Breast epithelium (tissue), 3 donors: ENCODE results near the gene IFITM10.
A peak's percentile ranks its signal among the peaks of the same experiment; 100 is the strongest.

Source experiments
- POLR2AphosphoS5 ChIP-seq, 3 donors: sonication (generic); formaldehyde crosslinking; IDR thresholded peaks; one replicate each; pipeline ENCODE4 v1.6.1; 2017; ENCODE audit warnings: antibody characterized with exemption in 3 of 3
- TF ChIP-seq, protein P1 (sequence below), 3 donors: fragments of 450-650 bp; IDR thresholded peaks; one replicate each; pipeline ENCODE4 v1.5.1; 2016 to 2017; ENCODE audit warnings: antibody characterized with exemption in 3 of 3, mild to moderate bottlenecking in 3 of 3, moderate library complexity in 3 of 3

DNA sequence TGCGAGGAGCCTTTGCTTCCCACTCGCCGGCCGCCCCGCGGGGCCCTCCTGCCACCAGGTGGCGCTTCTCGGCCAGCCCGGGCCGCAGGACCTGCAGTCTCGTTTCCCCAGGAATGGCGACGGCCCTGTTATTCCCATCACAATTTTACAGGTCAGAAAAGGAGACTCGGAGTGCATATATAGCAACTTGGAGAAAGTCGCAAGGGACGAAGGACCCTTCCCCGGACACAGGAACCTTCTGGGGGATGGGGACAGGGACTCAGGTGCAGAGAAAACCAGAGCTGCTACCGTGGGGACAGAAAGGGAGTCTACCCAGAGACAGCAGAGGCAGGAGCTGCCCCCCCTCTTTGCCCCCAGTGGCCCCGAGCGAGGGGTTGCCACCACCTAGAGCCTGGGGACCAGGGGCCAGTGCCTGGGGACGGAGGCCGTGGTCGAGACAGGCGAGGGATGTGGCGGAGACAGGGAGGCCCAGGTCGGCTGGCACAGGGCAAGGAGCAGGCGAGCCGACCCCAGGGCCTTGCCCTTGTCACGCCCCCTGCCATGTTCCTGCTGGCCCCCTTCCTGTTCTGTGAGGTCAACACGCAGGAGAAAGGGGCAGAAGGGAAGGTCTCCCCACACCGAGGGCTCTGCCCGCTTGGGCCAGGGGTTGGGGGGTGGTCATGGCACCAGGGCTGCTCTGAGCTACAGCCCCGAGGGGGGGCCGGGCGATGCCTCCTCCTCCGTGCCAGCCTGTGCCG, 56.9 kb downstream of the IFITM10 start:
- TF ChIP-seq, protein P1, sequence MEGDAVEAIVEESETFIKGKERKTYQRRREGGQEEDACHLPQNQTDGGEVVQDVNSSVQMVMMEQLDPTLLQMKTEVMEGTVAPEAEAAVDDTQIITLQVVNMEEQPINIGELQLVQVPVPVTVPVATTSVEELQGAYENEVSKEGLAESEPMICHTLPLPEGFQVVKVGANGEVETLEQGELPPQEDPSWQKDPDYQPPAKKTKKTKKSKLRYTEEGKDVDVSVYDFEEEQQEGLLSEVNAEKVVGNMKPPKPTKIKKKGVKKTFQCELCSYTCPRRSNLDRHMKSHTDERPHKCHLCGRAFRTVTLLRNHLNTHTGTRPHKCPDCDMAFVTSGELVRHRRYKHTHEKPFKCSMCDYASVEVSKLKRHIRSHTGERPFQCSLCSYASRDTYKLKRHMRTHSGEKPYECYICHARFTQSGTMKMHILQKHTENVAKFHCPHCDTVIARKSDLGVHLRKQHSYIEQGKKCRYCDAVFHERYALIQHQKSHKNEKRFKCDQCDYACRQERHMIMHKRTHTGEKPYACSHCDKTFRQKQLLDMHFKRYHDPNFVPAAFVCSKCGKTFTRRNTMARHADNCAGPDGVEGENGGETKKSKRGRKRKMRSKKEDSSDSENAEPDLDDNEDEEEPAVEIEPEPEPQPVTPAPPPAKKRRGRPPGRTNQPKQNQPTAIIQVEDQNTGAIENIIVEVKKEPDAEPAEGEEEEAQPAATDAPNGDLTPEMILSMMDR (IDR thresholded peaks at IDR 0.05) = peak; percentile 78 to 92 (median 83)
- no peak for TF ChIP-seq POLR2AphosphoS5 (IDR thresholded peaks at IDR 0.05)
